ENCODE results near the gene FOXRED2. TPM values are rescaled to one million over a fixed set of nuclear protein-coding genes. Genes with fewer than 3 reads are reported as not detected.
A peak's percentile ranks its signal among the peaks of the same experiment; 100 is the strongest.

Gene FOXRED2
- total RNA-seq, 8 experiments from 2014 or later: 2.5 to 20.7 (median 11.1) TPM

GRCh38 chr22:36512333-36512732 lies 5.5 kb upstream of the FOXRED2 start:
- peaks cover 3 to 4% of the 10 kb centered on the region in 2 donors for H3K4me1 ChIP-seq (replicated peaks in 1 of 2)
- in situ Hi-C loops (cut with MboI; ENCODE audit: low pct_unique_long_range_greater_than_20kb in 2 of 9, low sequenced_read_pairs in 9 of 9, unreplicated experiment in 9 of 9): no loop called here
- 96 to 100% (median 100%) methylated on average over 1 to 4 of the region's 8 CpGs; no CpG with 5 or more reads in 6 of the 10 experiments for WGBS, 10 experiments
- H3K27ac ChIP-seq: no peak overlapping the region
- no peak overlapping the region for H3K4me3 ChIP-seq
- ATAC-seq (replicated peaks in 6 of 8): no peak

DNA sequence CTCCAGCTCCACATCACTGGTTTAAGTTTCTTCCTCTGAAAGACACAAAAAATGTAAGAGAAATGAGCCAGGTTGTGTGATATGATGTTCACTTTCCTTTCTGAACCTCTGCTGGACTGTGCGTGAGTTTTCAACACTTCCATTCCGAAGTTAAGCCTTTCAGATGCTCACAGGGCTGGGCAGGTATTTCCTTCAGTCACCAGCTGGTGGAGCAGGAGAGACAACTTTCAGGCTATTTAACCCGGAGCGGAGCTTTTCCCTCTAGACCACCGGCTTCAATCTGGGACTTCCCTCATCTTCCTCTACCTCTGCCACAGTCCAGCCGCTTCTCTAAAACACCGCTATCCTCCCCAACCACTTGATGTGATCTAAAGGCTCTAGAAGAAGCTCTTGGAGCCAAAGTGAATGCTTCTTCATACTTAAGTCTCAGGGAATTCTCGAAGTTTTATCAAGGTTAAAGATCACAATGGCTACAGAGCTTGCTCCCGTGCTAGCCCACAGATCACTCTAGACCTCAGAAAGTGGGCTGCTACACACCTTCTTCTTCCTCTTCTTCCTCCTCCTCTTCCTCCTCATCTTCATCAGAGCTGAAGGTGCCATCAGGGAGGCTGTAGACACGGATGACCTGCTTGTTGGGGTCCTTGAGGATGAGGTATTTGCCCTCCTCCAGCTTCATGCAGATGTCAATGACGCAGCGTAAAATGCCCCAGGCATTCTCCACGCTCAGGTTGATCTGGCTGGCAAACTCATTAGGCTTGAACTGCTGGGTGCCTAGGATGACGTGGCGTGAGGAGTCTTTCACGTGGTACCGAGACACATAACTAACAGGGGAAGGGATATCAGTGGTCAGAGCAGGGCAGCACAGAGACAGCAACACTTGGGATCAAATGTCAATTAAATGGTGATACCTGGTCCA lies 4.4 kb upstream of the FOXRED2 start:
- in situ Hi-C loops (cut with MboI; ENCODE audit: low pct_unique_long_range_greater_than_20kb in 2 of 9, low sequenced_read_pairs in 9 of 9, unreplicated experiment in 9 of 9): no loop called here
- Histone ChIP-seq H3K4me3 (no peak overlapping the region), H3K4me1 (replicated peaks in 1 of 2) (peaks cover 8 to 10% of the 10 kb centered on the region in 2 donors), H3K27ac (no peak overlapping the region)
- WGBS, 10 experiments: 33 to 83% (median 76%) methylated on average over 1 to 10 of the region's 17 CpGs; no CpG with 5 or more reads in 3 of the 10 experiments
- peak in 3 of 8 experiments; percentile 4 to 17 (median 7) for ATAC-seq (replicated peaks in 6 of 8)

DNA sequence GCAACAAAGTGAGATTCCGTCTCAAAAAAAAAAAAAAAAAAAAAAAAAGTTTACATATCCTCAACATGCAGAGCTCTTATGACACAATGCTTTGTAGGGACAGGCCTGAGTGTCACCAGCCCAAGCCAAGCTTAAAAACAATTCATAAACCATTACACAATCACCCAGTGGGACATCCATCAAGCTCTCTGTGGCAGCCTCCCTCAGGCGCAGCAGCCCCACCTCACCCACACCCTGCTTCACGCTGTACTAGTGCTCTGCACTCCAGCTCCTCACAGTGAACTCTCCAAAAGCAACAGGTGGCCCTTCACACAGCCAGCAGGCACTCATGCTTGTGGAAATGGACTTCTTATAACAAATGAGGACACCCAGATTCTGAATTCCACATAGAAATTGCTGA lies 3.5 kb upstream of the FOXRED2 start:
- ATAC-seq (replicated peaks in 6 of 8): peak in 2 of 8 experiments; percentile 47 to 63
- Histone ChIP-seq H3K4me1 (replicated peaks in 1 of 2) (peaks cover 17 to 18% of the 10 kb centered on the region in 2 donors), H3K4me3 (no peak overlapping the region), H3K27ac (no peak overlapping the region)
- WGBS, 10 experiments: 72 to 100% (median 97%) methylated on average over 1 to 2 of the region's 3 CpGs; no CpG with 5 or more reads in 4 of the 10 experiments
- in situ Hi-C loops (cut with MboI; ENCODE audit: low pct_unique_long_range_greater_than_20kb in 2 of 9, low sequenced_read_pairs in 9 of 9, unreplicated experiment in 9 of 9): no loop called here

GRCh38 chr22:36507518-36508010 lies 724 bp upstream of the FOXRED2 start:
- H3K4me3 ChIP-seq: peak overlapping the region; percentile 27 to 55 (median 33)
- in situ Hi-C loops (cut with MboI; ENCODE audit: low pct_unique_long_range_greater_than_20kb in 2 of 9, low sequenced_read_pairs in 9 of 9, unreplicated experiment in 9 of 9): no loop called here

GRCh38 chr22:36505998-36506635 lies 723 bp downstream of the FOXRED2 start:
- Histone ChIP-seq H3K4me1 (replicated peaks in 1 of 2) (peaks cover 22 to 23% of the 10 kb centered on the region in 2 donors), H3K4me3 (peak overlapping the region; percentile 27 to 55 (median 33)), H3K27ac (peak overlapping the region; percentile 67 to 81)
- peak in 1 of 8 experiments; percentile 0 for ATAC-seq (replicated peaks in 6 of 8)
- in situ Hi-C loops (cut with MboI; ENCODE audit: low pct_unique_long_range_greater_than_20kb in 2 of 9, low sequenced_read_pairs in 9 of 9, unreplicated experiment in 9 of 9): no loop called here
- WGBS, 10 experiments: 50 to 100% (median 95%) methylated on average over 2 to 31 of the region's 60 CpGs; no CpG with 5 or more reads in 4 of the 10 experiments

More at GRCh38 chr22:36507518-36508010, 724 bp upstream of the FOXRED2 start:
- H3K4me1 ChIP-seq (replicated peaks in 1 of 2): peaks cover 22 to 23% of the 10 kb centered on the region in 2 donors
- ATAC-seq (replicated peaks in 6 of 8): no peak
- 83 to 100% (median 100%) methylated on average over 1 to 5 of the region's 6 CpGs; no CpG with 5 or more reads in 2 of the 10 experiments for WGBS, 10 experiments
- H3K27ac ChIP-seq: peak overlapping the region in 1 of 2 donors; percentile 73

GRCh38 chr22:36497910-36498665 lies 8.8 kb downstream of the FOXRED2 start:
- no peak overlapping the region for H3K27ac ChIP-seq
- 67 to 100% (median 90%) methylated on average over 1 to 11 of the region's 30 CpGs; no CpG with 5 or more reads in 2 of the 10 experiments for WGBS, 10 experiments
- no peak overlapping the region for H3K4me3 ChIP-seq
- H3K4me1 ChIP-seq (replicated peaks in 1 of 2): no peaks in the 10 kb centered on the region
- in situ Hi-C loops (cut with MboI; ENCODE audit: low pct_unique_long_range_greater_than_20kb in 2 of 9, low sequenced_read_pairs in 9 of 9, unreplicated experiment in 9 of 9): no loop called here
- peak in 6 of 8 experiments; percentile 12 to 61 (median 14) for ATAC-seq (replicated peaks in 6 of 8)

GRCh38 chr22:36493690-36494110 lies 13.1 kb downstream of the FOXRED2 start:
- WGBS, 10 experiments: 79 to 93% (median 89%) methylated on average over 2 to 10 of the region's 16 CpGs; no CpG with 5 or more reads in 4 of the 10 experiments
- in situ Hi-C loops (cut with MboI; ENCODE audit: low pct_unique_long_range_greater_than_20kb in 2 of 9, low sequenced_read_pairs in 9 of 9, unreplicated experiment in 9 of 9): no loop called here
- no peak for ATAC-seq (replicated peaks in 6 of 8)
- H3K4me1 ChIP-seq (replicated peaks in 1 of 2): no peaks in the 10 kb centered on the region
- no peak overlapping the region for H3K4me3 ChIP-seq
- H3K27ac ChIP-seq: no peak overlapping the region

- in situ Hi-C loops (cut with MboI; ENCODE audit: low pct_unique_long_range_greater_than_20kb in 2 of 9, low sequenced_read_pairs in 9 of 9, unreplicated experiment in 9 of 9): no loop called here
- no peak overlapping the region for H3K27ac ChIP-seq
- WGBS, 10 experiments: 80 to 100% (median 91%) methylated on average over 1 to 4 of the region's 5 CpGs; no CpG with 5 or more reads in 5 of the 10 experiments
- no peaks in the 10 kb centered on the region for H3K4me1 ChIP-seq (replicated peaks in 1 of 2)
- ATAC-seq (replicated peaks in 6 of 8): no peak
- no peak overlapping the region for H3K4me3 ChIP-seq
Observed at GRCh38 chr22:36492109-36492508, 14.7 kb downstream of the FOXRED2 start.

GRCh38 chr22:36491155-36491554 lies 15.7 kb downstream of the FOXRED2 start:
- Histone ChIP-seq H3K27ac (no peak overlapping the region), H3K4me1 (replicated peaks in 1 of 2) (no peaks in the 10 kb centered on the region), H3K4me3 (no peak overlapping the region)
- in situ Hi-C loops (cut with MboI; ENCODE audit: low pct_unique_long_range_greater_than_20kb in 2 of 9, low sequenced_read_pairs in 9 of 9, unreplicated experiment in 9 of 9): no loop called here
- peak in 3 of 8 experiments; percentile 25 to 96 (median 95) for ATAC-seq (replicated peaks in 6 of 8)
- 60 to 100% (median 91%) methylated on average over 1 to 7 of the region's 7 CpGs; no CpG with 5 or more reads in 1 of the 10 experiments for WGBS, 10 experiments

DNA sequence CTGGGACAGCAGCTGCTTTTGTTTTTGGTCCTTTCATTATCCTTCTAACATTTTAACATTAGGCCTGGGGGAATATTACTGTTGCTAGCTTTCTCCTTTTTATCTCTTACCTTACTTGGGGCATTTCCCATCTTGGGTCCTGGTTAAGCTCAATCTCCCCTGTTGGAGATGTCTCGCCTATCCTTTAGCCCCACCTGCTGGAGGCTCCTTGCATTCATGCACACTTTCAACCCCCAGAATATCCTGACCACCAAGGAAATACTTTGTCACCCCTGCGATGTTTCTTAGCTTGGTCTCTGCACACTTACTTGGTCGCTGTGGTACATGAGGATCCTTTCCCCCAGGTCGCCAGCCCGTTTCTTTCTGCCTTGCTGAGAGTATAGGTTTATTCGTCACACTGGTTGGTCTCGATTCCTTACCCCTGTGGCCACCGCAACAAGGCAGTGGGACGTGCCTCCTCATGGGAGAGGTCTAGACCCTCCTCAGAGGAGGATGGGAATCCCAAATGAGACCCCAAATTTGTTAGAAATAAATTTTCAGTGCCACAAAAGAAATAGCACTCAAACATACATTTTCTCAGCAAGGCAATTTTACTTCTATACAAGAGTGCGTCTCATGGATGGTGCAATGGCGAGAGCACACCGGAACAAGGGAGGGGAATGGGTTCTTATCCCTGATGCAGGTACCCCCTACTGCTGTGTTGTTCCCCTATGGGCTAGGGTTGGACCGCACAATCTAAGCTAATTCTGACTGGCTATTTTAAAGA lies 20.0 kb downstream of the FOXRED2 start:
- in situ Hi-C loops (cut with MboI; ENCODE audit: low pct_unique_long_range_greater_than_20kb in 2 of 9, low sequenced_read_pairs in 9 of 9, unreplicated experiment in 9 of 9): no loop called here
- no peak for ATAC-seq (replicated peaks in 6 of 8)
- no peak overlapping the region for H3K4me3 ChIP-seq
- no peak overlapping the region for H3K27ac ChIP-seq
- peaks cover 6 to 7% of the 10 kb centered on the region in 2 donors for H3K4me1 ChIP-seq (replicated peaks in 1 of 2)
- WGBS, 10 experiments: 17 to 89% (median 79%) methylated on average over 1 to 8 of the region's 13 CpGs; no CpG with 5 or more reads in 1 of the 10 experiments

DNA sequence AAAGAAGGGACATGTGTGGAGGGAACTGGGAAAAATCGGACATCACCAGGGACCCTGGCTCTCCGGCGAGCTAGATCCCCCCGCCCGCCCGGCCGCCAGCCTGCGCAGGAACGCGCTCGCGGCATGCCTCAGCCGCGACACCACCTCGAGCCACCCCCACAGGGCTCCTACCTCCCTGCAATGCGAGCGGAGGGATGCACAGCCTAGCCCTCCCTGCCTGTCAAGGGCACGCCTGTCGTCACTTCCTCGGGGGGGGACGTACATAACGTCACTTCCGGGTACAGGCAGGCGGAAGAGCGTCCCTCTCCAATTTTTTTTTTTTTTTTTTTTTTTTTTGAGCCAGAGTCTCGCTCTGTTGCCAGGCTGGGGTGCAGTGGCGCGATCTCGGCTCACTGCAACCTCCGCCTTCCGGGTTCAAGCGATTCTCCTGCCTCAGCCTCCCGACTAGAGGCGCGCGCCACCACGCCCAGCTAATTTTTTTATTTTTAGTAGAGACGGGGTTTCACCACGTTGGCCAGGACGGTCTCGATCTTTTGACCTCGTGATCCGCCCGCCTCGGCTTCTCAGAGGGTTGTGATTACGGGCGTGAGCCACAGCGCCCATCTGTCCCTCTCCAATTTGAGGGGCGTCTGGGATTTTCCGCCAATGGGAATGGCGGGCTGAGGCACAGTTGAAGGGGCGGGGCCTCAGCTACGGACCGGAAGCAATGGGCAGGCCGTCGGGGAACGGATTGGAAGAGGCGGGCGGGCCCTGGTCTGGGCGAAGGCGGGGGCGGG lies 25.3 kb downstream of the FOXRED2 start, which contains the start of gene TXN2:
TXN2 (minus strand) TSS at position 248 of the 776 bp plus-strand sequence. CDS start 803 bp downstream, outside the sequence.
- in situ Hi-C loops (cut with MboI; ENCODE audit: low pct_unique_long_range_greater_than_20kb in 2 of 9, low sequenced_read_pairs in 9 of 9, unreplicated experiment in 9 of 9): no loop called here
- H3K4me1 ChIP-seq (replicated peaks in 1 of 2): peaks cover 13 to 14% of the 10 kb centered on the region in 2 donors
- H3K27ac ChIP-seq: peak within 1 kb of the TSS; percentile 98 to 100
- WGBS, 10 experiments: 0% methylated on average over 1 to 12 of the region's 62 CpGs; no CpG with 5 or more reads in 3 of the 10 experiments
- H3K4me3 ChIP-seq: peak within 1 kb of the TSS; percentile 65 to 92 (median 86)
- peak; percentile 87 to 93 (median 89) for ATAC-seq (replicated peaks in 6 of 8)
